PC-3 (cell line): ENCODE data around the gene CEP104. TPM values are rescaled to one million over a fixed set of nuclear protein-coding genes. Genes with fewer than 3 reads are reported as not detected.

Source experiments
- ATAC-seq: fragments of 200-7000 bp; cut with Tn5 transposase; 2 replicates; pipeline ENCODE4 v1.9.1; 2020; ENCODE audit warnings: mild to moderate bottlenecking, moderate library complexity
- Bru-seq: library from RNA; stranded (reverse); fragments of 400-500 nt; gene quantifications from one replicate; lab custom pipeline; 2021; lab: Mats Ljungman, UMichigan
- BruChase-seq, 2 experiments: library from RNA; stranded (reverse); fragments of 400-500 nt; gene quantifications; one replicate each; lab custom pipeline; 2021; lab: Mats Ljungman, UMichigan
- BruUV-seq: library from RNA; stranded (reverse); fragments of 400-500 nt; replicated peaks from 2 replicates; lab custom pipeline; 2021; lab: Mats Ljungman, UMichigan
- CTCF ChIA-PET: fragments of 300-600 bp; sonication (Branson Sonifier 250); formaldehyde crosslinking; loops from one replicate; lab custom pipeline; 2022; ENCODE audit warnings: antibody characterized with exemption; lab: Charles Lee
- POLR2A ChIA-PET: fragments of 300-600 bp; sonication (Branson Sonifier 250); formaldehyde crosslinking; loops from one replicate; lab custom pipeline; 2022; ENCODE audit warnings: antibody characterized with exemption; ENCODE audit not compliant: unreplicated experiment; lab: Charles Lee
- DNase-seq: peaks from one replicate; pipeline ENCODE4 v3.0.0-alpha.2; 2015
- H2AFZ ChIP-seq: fragments of 300-600 bp; sonication (generic); 2 replicates; pipeline ENCODE4 v1.6.0; 2016; ENCODE audit warnings: antibody characterized with exemption, low read length
- H3F3A ChIP-seq: fragments of 300-600 bp; sonication (generic); one replicate; pipeline ENCODE4 v1.6.0; 2017; ENCODE audit warnings: antibody characterized with exemption, low read length, control low read depth, mild to moderate bottlenecking; ENCODE audit not compliant: unreplicated experiment
- H3K27ac ChIP-seq: fragments of 300-600 bp; sonication (generic); 2 replicates; pipeline ENCODE4 v1.5.1; 2016; ENCODE audit warnings: mild to moderate bottlenecking, low read length
- H3K27me3 ChIP-seq: fragments of 300-600 bp; sonication (generic); 2 replicates; pipeline ENCODE4 v1.6.1; 2016; ENCODE audit warnings: low read length, mixed read lengths
- H3K36me3 ChIP-seq: fragments of 300-600 bp; sonication (generic); 2 replicates; pipeline ENCODE4 v1.6.1; 2016; ENCODE audit warnings: low read depth, mixed run types, low read length, mixed read lengths
- H3K4me1 ChIP-seq: fragments of 300-600 bp; sonication (generic); 2 replicates; pipeline ENCODE4 v1.5.1; 2016; ENCODE audit warnings: low read length; ENCODE audit not compliant: insufficient read depth
- H3K4me2 ChIP-seq: fragments of 300-600 bp; sonication (generic); 2 replicates; pipeline ENCODE4 v1.6.0; 2016; ENCODE audit warnings: low read length
- H3K4me3 ChIP-seq: fragments of 300-600 bp; sonication (generic); 2 replicates; pipeline ENCODE4 v1.5.1; 2016; ENCODE audit warnings: mild to moderate bottlenecking, low read length, mixed read lengths
- H3K79me2 ChIP-seq: fragments of 300-600 bp; sonication (generic); 2 replicates; pipeline ENCODE4 v1.6.1; 2017; ENCODE audit warnings: low read length, mixed read lengths
- H3K9ac ChIP-seq: fragments of 300-600 bp; sonication (generic); 2 replicates; pipeline ENCODE4 v1.6.0; 2016; ENCODE audit warnings: mild to moderate bottlenecking, low read length
- H3K9me2 ChIP-seq: fragments of 300-600 bp; sonication (generic); replicated peaks from 2 replicates; pipeline ENCODE4 v1.6.1; 2016; ENCODE audit warnings: mixed run types, low read length, mixed read lengths
- H3K9me3 ChIP-seq: fragments of 300-600 bp; sonication (generic); 2 replicates; pipeline ENCODE4 v1.6.1; 2016; ENCODE audit warnings: low read length, mixed read lengths
- H4K20me1 ChIP-seq: fragments of 300-600 bp; sonication (generic); 2 replicates; pipeline ENCODE4 v1.6.1; 2016; ENCODE audit warnings: low read length, mixed read lengths
- EZH2 ChIP-seq: fragments of 300-600 bp; sonication (generic); IDR thresholded peaks from one replicate; pipeline ENCODE4 v1.6.1; 2017; ENCODE audit warnings: antibody characterized with exemption, mild to moderate bottlenecking, low read length; ENCODE audit not compliant: unreplicated experiment
- EZH2phosphoT487 ChIP-seq: fragments of 300-600 bp; sonication (generic); IDR thresholded peaks from 2 replicates; pipeline ENCODE4 v1.6.1; 2018; ENCODE audit warnings: mild to moderate bottlenecking, antibody characterized with exemption, low read length, borderline replicate concordance
- intact Hi-C: fragments of 100-400 bp; cut with micrococcal nuclease; formaldehyde crosslinking; loops from 2 replicates; pipeline ENCODE4 v1.9.0; 2023
- long read RNA-seq: library from polyadenylated mRNA; unstranded; transcript quantifications from one replicate; pipeline ENCODE4 v2.0.0, GENCODE V29; 2021; ENCODE audit not compliant: unreplicated experiment
- total RNA-seq: library from RNA; depleted of rRNA; stranded (reverse); fragments of >200 nt; gene quantifications from 2 replicates; pipeline ENCODE4 v1.2.3, GENCODE V29; 2014; rRNA removed
- TF ChIP-seq, protein P1 (sequence below): fragments of 300-600 bp; sonication (generic); conservative IDR thresholded peaks from 2 replicates; pipeline ENCODE4 v1.5.1; 2017; ENCODE audit warnings: antibody characterized with exemption, low read depth, mild to moderate bottlenecking, low read length

Gene CEP104
- 60.9 and 64.1 TPM in 2 replicates for total RNA-seq
- percentile 79 among the genes with signal in this experiment for Bru-seq, nascent RNA
- percentile 90 among the genes with signal in this experiment for BruChase-seq, experiment 1, labeled RNA remaining after a 6-hour chase
- BruChase-seq, experiment 2, labeled RNA remaining after a 2-hour chase: percentile 87 among the genes with signal in this experiment
- long read RNA-seq, full-length matches to known transcripts: 15 of 159 reads
- long read RNA-seq, partial matches to known transcripts: 100 of 159 reads
- long read RNA-seq, other reads (novel, unspliced or antisense): 44 of 159 reads

DNA sequence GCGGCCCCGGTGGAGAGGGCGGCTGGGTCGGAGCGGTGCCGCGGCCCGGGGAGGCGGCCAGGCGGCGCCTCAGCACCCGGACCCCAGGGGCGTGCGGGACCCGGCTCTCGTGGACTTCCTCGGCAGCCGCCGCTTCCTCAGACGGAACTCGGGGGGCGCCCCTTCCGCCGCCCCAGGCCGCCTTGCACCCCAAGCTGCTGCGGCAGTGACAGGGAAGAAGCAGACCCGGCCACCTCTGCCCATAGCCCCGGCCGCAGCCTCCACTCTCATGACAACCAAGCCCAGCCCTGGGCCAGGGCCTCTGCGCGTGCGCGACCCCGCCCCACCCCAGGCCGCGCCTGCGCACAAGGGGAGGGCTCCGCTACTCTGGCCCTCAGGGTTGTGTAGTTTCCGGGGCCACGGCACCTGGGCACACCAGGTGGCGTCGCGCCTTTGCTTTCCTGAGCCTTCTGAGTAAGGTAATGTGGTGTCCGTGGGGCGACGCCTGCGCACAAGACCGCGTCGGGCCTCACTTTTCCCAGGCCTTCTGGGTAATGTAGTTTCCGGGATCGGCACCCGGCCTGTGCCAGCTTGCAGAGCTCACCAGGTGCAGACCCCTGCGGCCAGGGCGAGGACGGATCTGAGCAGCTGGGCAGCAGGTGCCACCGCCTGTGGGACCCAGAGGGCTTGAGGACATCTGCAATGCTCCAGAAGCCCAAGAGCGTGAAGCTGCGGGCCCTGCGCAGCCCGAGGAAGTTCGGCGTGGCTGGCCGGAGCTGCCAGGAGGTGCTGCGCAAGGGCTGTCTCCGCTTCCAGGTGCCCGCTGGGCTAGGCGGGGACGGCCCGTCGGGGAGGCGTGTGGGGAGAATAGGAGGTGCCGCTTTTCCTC, at the start of gene CEP104, which contains the start of gene DFFB:
TSS of gene CEP104 (minus strand) at position 289 of the 868 bp plus-strand sequence. CDS start 4,804 bp downstream, outside the sequence.
TSS of gene DFFB (plus strand) at position 554 of the 868 bp plus-strand sequence. CDS start at position 682, 128 bp downstream.
- H3K36me3 ChIP-seq: peaks cover 7% of the 10 kb centered on the region; the same call in 1 of the 2 replicates
- no peaks in the 10 kb centered on the region for H3K9me2 ChIP-seq
- H3K27ac ChIP-seq: no peak within 1 kb of the TSS
- H3K4me2 ChIP-seq: peak within 1 kb of the TSS; percentile 98
- TF ChIP-seq, protein P1, sequence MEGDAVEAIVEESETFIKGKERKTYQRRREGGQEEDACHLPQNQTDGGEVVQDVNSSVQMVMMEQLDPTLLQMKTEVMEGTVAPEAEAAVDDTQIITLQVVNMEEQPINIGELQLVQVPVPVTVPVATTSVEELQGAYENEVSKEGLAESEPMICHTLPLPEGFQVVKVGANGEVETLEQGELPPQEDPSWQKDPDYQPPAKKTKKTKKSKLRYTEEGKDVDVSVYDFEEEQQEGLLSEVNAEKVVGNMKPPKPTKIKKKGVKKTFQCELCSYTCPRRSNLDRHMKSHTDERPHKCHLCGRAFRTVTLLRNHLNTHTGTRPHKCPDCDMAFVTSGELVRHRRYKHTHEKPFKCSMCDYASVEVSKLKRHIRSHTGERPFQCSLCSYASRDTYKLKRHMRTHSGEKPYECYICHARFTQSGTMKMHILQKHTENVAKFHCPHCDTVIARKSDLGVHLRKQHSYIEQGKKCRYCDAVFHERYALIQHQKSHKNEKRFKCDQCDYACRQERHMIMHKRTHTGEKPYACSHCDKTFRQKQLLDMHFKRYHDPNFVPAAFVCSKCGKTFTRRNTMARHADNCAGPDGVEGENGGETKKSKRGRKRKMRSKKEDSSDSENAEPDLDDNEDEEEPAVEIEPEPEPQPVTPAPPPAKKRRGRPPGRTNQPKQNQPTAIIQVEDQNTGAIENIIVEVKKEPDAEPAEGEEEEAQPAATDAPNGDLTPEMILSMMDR: peak; percentile 62
- no peak for TF ChIP-seq EZH2
- TF ChIP-seq EZH2phosphoT487: no peak
- POLR2A ChIA-PET: interaction anchor here (0.6 kb wide), 2 partner anchors 45 to 61 kb away, joined by 3 to 5 read pairs; no protein-coding TSS in a partner anchor
- CTCF ChIA-PET: no interaction called here
- no TSS peak for BruUV-seq
- ATAC-seq (peak; percentile 91), DNase-seq (peak; percentile 100)
- peak within 1 kb of the TSS; percentile 83 for H3K4me3 ChIP-seq
- peak within 1 kb of the TSS; percentile 93 for H2AFZ ChIP-seq
- H3K4me1 ChIP-seq: peaks cover 18% of the 10 kb centered on the region
- H3F3A ChIP-seq: no peaks in the 10 kb centered on the region
- intact Hi-C loops: loop anchor here (1.0 kb wide), 2 partner anchors 43 to 61 kb away; partner anchors contain the start of genes C1orf174 and LRRC47
- no peaks in the 10 kb centered on the region for H3K9me3 ChIP-seq
- H3K79me2 ChIP-seq: peaks cover 82% of the 10 kb centered on the region
- H4K20me1 ChIP-seq: peaks cover 17% of the 10 kb centered on the region; the same call in 1 of the 2 replicates
- H3K9ac ChIP-seq: peak within 1 kb of the TSS; percentile 67
- H3K27me3 ChIP-seq: no peaks in the 10 kb centered on the region

DNA sequence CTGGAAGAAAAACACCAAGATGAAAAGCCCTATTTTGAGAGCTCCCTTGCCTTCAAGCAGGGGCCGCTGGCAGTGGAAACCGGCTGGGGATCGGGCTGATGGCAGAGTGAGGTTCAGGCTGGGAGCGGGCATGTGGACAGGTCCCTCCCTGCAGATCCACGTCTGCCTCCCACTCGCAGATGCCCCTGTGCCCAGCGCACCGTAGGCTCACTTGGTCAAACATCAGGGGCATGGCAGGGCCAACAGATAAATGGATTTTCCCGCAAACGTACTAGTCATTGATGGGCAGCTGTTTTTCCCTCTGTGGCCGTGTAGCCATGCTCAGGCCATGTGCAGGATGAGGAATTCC, 49.6 kb upstream of the CEP104 start:
- no peak overlapping the region for H3K27ac ChIP-seq
- CTCF ChIA-PET: interaction anchor here (0.5 kb wide), 1 partner anchor 116 kb away, joined by 3 read pairs; no protein-coding TSS in a partner anchor

More for the DNA sequence above, 49.6 kb upstream of the CEP104 start:
- intact Hi-C loops: loop anchor here (10.0 kb wide), 1 partner anchor 748 kb away; the partner anchor contains the start of gene AJAP1
- no peak overlapping the region for H2AFZ ChIP-seq
- no peaks in the 10 kb centered on the region for H3K9me3 ChIP-seq
- TF ChIP-seq EZH2: no peak
- TF ChIP-seq, protein P1: no peak
- TF ChIP-seq EZH2phosphoT487: no peak
- no peaks in the 10 kb centered on the region for H3K36me3 ChIP-seq
- H3F3A ChIP-seq: no peaks in the 10 kb centered on the region
- no peaks in the 10 kb centered on the region for H3K9me2 ChIP-seq
- no peak for DNase-seq
- H3K4me1 ChIP-seq: peaks cover 4% of the 10 kb centered on the region; the same call in 1 of the 2 replicates
- ATAC-seq: no peak
- H3K79me2 ChIP-seq: no peaks in the 10 kb centered on the region
- no peak overlapping the region for H3K4me2 ChIP-seq
- no peak overlapping the region for H3K9ac ChIP-seq
- no TSS peak for BruUV-seq
- H3K4me3 ChIP-seq: no peak overlapping the region
- no peaks in the 10 kb centered on the region for H4K20me1 ChIP-seq
- POLR2A ChIA-PET: interaction anchor here (0.6 kb wide), 1 partner anchor 13 kb away, joined by 3 read pairs; no protein-coding TSS in a partner anchor
- H3K27me3 ChIP-seq: peaks cover 10% of the 10 kb centered on the region; the same call in 1 of the 2 replicates
